GM21737 (cell line): ENCODE measurements around the gene OXSM.
A peak's percentile ranks its signal among the peaks of the same experiment; 100 is the strongest.

Experiments used
- ATAC-seq: cut with Tn5 transposase; IDR thresholded peaks from one replicate; pipeline ENCODE4 v1.9.1; 2021; ENCODE audit warnings: mild to moderate bottlenecking, moderate library complexity; ENCODE audit not compliant: unreplicated experiment

Gene OXSM

DNA sequence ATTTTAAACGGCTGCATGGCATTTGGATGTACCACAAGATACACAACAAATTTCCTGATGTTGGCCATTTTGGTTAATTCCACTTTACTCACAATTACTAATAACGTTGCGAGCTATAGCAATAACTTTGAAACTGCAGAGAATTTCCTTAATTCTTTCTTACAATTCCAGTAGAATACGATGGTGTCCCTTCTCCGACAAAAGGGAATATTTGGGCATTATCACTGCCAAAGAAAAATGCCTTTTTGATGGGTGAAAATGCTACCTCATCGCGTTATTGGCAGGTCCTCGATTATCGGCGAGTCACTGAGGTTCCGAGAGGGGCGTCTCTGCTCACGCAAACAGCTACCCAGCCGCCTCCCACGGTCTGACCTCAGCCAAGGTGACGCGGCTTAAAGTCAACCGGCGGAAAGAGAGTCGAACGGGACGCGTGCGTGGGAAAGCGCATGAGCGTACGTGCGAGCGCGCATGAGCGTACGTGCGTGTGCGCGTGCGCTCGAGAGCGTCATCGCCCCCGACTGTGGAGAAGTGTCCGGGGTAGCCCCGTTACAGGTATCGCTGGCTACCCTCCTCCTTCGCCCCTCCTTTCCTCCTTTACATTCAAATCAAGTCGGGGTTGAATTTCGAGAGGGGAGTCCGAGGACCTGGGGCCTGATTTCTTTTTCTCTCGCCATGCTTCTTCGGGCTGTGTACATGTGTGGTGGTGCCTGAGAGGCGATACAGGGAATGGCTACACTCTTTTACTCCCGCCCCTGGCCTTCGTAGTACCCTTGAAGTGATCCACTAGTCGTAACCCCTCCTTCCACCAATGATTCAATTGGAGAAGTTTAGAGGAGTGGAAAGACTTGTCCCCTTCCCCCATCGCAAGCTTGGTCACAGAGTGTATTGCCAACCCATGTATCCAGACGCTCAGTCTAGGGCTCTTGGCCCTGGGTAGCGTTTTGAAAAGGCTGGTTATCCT lies at the start of gene OXSM:
Gene OXSM (plus strand): TSS at position 495 of the 961 bp plus-strand sequence. CDS start 931 bp downstream, outside the sequence.
- peak; percentile 93 for ATAC-seq

GRCh38 chr3:25744470-25744869 lies 45.4 kb upstream of the OXSM start:
- no peak for ATAC-seq

- no peak for ATAC-seq
These were observed 42.9 kb upstream of the OXSM start for GRCh38 chr3:25747033-25747432.

- no peak for ATAC-seq
These were observed 41.7 kb upstream of the OXSM start for GRCh38 chr3:25748189-25748588.

- ATAC-seq = no peak
These were observed 40.8 kb upstream of the OXSM start for GRCh38 chr3:25749031-25749581.

DNA sequence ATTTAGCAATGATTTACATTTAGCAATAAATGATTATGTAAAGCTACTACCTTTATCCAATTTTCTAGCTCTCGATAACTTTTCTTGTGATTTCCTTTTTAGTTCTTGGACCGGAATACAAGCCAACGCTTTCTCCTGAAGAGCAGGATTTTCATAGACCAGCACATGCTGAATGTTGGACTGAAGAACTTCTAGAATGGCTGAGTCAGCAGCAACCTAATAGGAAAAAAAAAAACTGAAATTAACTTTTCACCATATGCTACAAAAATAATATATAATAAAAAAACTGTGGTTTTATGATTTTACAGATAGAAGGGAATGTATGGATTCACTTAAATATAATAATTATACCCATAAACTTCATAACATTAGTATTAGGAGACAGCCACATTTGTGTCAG lies 38.8 kb upstream of the OXSM start:
- no peak for ATAC-seq

DNA sequence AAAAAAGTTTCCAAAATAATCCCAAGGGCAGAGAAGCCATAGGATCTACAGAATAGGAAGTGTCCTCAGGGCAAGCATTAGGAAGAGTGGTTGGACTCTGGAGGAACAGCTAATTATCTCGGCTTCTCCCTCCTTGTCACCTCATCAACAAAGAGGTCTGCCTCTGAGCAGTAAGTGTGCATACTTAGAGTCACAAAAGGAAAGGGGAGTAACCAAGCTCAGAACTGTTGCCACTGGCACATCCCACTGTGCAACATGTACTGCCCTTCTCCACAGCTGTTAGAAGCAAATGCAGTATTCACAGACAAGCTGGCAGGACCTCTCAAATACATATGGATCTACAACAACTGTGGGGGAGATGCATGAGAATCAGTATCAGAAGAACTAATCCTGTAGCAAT lies 38.2 kb upstream of the OXSM start:
- no peak for ATAC-seq

DNA sequence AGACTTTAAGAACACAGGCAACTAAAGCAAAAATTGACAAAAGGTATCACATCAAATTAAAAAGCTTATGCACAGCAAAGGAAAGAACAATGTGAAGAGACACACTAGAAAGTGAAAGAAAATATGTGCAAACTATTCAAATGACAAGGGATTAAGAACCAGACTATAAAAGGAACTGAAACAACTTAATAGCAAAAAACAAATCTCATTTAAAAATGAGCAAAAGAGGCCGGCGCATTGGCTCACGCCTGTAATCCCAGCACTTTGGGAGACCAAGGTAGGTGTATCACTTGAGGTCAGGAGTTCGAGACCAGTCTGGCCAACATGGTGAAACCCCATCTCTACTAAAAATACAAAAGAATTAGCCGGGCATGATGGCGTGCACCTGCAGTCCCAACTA lies 21.0 kb upstream of the OXSM start:
- ATAC-seq = peak; percentile 81

DNA sequence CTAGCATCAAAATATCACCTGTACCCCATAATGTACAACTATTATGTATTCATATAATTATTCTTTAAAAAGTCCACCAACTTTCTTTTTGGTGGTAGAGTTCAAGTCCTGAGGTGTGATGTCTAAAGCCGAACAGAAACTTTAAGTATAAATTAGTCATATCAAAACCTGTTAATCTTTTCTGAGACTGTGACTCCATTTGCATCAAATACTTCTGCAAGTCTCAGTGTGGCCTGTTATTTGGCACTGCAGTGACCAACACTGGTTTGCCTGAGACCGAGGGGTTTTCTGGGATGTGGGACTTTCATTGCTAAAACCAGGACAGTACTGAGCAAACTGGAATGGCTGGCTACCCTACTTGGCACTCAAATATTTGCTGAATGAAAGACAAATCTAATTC lies 14.0 kb upstream of the OXSM start:
- no peak for ATAC-seq

GRCh38 chr3:25780618-25781017 lies 9.3 kb upstream of the OXSM start:
- ATAC-seq = no peak

- no peak for ATAC-seq
These were observed 8.6 kb upstream of the OXSM start for GRCh38 chr3:25781145-25781757.

DNA sequence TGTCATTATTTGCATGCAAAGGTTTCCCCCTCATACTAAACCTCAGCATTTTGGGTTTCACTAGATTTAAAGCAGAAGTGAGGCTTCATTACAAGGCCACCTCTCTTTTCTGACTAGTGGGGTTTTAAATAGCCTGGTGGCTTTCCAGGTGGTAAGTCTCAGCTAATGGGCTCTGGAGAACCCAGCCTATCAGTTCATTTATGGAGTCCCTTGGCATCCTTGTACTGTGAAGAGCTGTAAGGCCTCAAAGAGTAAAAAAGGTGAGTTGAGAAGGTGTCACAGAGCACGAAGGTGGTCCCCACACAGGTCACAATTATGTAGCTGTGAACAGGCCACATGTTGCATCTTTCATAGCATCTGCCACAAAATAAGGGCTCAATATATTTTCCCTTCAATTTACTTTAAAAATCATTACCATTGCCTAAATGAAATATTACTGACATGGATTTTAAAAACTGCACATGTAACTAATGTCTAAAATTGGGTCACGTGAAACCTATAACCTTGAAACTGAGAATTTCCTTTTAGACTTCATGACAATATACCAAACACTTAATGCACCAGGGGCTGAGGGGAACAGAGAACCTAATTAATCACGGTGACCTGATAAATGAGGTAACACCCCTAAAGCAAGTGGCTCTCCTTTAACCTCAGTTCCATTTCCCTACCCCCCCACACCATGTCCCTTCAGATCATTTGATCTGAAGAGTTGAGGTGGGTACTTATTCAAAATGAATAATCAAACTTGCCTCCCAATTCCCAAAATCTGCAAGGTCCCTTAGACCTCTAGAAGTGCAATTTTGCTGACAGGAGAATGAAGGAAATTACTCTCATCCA lies 7.9 kb upstream of the OXSM start:
- peak; percentile 43 for ATAC-seq

DNA sequence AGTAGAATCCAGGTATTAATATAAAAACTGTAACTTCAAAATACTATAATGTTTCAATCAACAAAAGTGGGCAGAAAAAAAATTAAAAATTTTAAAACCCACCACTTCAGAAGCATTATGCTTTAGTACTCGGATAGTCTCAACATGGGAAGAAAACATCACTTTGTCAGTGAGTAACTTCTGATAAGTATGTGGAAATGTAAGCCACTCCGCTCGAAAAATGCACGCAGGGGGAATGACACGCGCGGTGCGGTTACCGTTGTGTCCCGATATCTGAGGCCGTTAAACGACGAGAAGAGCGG lies 7.3 kb upstream of the OXSM start:
- no peak for ATAC-seq

- peak; percentile 77 for ATAC-seq
These were observed 6.8 kb upstream of the OXSM start, which contains the start of gene NGLY1 for GRCh38 chr3:25782938-25783660. Gene NGLY1, minus strand, starts transcription at chr3:25783443. Its CDS starts 53 bp downstream, at chr3:25783390.

- peak; percentile 25 for ATAC-seq
These were observed 6.0 kb upstream of the OXSM start for GRCh38 chr3:25783661-25784512.

DNA sequence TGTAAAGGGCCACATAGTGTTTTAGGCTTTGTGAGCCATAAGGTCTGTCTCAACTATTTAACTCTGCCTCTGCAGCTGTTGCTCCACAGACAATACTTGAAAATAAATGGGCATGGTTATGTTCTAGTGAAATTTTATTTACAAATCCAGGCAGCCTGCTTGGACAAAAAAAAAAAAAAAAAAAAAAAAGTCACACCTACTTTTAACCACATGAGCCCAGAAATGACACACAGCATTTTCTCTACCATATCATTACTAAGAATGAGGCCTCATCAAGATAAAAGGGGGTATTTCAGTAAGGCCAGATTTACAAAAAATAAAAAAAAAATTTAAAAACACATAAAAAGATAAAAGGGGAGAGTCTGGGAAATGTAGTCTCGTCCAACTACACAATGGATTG lies 4.9 kb upstream of the OXSM start:
- no peak for ATAC-seq

DNA sequence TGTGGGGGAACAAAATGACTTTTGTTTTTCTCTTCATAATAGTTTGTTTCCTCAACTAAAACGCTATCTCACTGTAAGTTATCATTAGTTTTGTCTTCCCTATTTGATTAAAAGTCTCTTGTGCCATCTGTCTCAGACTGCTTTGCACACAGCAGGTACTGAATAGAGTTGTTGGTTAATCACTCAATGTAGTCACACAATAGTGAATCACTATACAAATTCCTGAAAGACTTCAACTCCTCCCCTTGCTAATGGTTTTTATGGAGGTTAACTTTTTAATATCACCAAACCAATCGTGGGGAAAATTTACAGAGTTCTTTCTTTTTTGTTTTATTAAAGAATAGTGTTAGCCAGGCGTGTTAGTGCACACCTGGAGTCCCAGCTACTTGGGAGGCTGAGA lies 4.1 kb upstream of the OXSM start:
- no peak for ATAC-seq

DNA sequence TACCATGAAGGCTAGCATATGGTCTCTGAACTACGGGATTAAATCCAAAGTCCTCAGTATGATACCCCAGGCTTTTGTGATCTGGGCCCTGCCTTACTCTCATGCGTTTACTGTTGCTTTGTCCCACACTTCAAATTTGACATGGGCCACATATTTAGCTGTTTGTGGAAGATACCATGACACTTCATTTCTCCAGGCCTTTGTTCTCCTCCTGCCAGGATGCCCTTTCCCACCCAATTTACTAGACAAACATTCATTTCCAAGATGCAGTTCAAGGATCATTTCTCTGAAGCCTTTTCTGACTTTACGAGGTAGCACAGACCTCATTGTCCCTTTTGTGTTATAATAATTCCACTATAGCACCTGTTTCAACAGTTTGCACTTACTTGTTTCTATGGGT lies 2.2 kb upstream of the OXSM start:
- ATAC-seq = no peak

DNA sequence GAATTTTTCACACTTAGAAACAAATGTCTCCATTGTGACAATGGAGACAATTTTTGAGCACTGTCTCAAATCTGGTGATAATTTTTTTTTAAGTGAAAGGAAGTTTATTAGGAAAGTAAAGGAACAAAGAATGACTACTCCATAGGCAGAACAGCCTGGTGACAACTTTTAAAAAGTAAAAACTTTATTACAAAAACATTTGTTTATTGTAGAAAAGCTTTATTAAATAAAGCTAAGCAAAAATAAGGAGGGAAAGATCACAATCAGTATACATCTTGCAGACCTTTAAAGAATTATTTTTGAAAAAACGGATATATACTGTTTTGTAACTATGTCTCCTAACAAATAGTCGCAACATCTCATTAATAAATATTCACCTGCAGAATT lies 688 bp upstream of the OXSM start:
- no peak for ATAC-seq

GRCh38 chr3:25801786-25802185 lies 11.9 kb downstream of the OXSM start:
- no peak for ATAC-seq
